GM19025 (cell line): ENCODE data around the gene DCPS.
"Not testable (repeated sequence)": the region's sequence is repeated elsewhere in the genome, so short reads cannot be mapped to it uniquely, and the experiment has no call there.

Experiments used
- ATAC-seq: cut with Tn5 transposase; IDR thresholded peaks from one replicate; pipeline ENCODE4 v1.9.1; 2021; ENCODE audit warnings: mild to moderate bottlenecking, low read depth, moderate library complexity; ENCODE audit not compliant: unreplicated experiment

Gene DCPS, protein sequence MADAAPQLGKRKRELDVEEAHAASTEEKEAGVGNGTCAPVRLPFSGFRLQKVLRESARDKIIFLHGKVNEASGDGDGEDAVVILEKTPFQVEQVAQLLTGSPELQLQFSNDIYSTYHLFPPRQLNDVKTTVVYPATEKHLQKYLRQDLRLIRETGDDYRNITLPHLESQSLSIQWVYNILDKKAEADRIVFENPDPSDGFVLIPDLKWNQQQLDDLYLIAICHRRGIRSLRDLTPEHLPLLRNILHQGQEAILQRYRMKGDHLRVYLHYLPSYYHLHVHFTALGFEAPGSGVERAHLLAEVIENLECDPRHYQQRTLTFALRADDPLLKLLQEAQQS

GRCh38 chr11:126303623-126304456 is at the start of gene DCPS:
Gene DCPS (plus strand): TSS chr11:126304060. CDS start chr11:126304081, 21 bp downstream.
- ATAC-seq: peak; percentile 82

- ATAC-seq: no peak
Measured at GRCh38 chr11:126254819-126255218, 49.0 kb upstream of the DCPS start.

GRCh38 chr11:126255507-126255906 is 48.4 kb upstream of the DCPS start:
- ATAC-seq: not testable (repeated sequence)

- no peak for ATAC-seq
Measured at GRCh38 chr11:126256216-126256615, 47.6 kb upstream of the DCPS start.

GRCh38 chr11:126257144-126257543 is 46.7 kb upstream of the DCPS start:
- ATAC-seq: no peak

- ATAC-seq: no peak
Measured at GRCh38 chr11:126257764-126258163, 46.1 kb upstream of the DCPS start.

DNA sequence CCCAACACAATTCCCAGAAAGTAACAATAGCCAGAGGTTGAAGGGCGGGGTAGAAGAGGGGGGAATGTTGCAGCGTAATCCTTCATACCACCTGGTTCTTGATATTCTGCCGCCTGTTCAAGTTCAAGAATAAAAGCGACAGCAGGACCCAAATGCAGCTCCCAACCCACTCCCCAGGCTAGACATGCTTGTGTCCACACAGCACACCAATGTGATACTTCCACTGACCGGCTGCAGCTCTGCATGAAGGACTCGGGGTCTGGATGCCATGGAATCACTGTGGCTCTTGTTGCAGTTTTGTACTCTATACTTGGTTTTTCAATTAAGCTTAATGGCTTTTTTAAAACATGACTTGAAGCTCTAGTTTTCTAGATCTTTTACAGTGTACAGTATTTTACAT is 41.6 kb upstream of the DCPS start:
- no peak for ATAC-seq

DNA sequence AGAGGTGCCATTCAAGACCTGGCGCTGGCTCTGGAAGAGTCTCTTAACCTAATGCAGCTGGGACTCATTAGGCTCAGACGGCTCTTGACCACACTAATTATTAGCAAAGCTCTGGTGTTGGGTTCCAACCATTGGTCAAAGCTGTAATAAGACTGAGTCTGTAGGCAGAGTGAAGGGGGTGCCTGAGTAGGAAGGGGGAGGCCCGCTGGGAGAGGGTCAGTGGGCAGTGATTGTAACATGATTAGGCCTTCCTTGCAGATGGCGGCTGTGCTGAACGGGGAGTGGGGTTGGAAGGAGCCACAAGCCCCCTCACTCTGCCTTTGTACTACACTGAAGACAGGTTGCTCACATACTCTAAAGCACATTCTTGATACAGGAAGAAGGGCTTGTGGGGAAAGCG is 40.4 kb upstream of the DCPS start:
- ATAC-seq: no peak

DNA sequence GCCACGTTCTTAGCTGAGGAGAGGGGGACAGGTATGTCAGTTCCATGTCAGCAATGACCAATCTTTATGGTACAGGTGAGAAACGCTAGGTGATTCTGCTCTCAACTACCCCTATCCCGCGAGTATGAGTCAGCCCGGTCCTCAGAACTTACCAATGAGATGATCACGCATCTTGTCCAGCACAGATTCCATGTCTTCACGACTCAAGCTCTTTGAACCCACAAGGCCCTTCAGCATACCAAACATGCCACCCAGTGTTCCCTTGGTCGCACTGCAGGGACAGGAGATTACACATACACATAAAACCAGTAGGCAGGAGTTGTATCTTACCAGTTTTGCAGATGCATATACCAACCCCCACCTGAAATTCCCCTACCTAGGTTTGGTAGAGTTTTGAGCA is 38.0 kb upstream of the DCPS start:
- no peak for ATAC-seq

GRCh38 chr11:126267650-126268049 is 36.2 kb upstream of the DCPS start:
- no peak for ATAC-seq

- ATAC-seq: no peak
Measured at GRCh38 chr11:126268361-126268707, 35.5 kb upstream of the DCPS start.

DNA sequence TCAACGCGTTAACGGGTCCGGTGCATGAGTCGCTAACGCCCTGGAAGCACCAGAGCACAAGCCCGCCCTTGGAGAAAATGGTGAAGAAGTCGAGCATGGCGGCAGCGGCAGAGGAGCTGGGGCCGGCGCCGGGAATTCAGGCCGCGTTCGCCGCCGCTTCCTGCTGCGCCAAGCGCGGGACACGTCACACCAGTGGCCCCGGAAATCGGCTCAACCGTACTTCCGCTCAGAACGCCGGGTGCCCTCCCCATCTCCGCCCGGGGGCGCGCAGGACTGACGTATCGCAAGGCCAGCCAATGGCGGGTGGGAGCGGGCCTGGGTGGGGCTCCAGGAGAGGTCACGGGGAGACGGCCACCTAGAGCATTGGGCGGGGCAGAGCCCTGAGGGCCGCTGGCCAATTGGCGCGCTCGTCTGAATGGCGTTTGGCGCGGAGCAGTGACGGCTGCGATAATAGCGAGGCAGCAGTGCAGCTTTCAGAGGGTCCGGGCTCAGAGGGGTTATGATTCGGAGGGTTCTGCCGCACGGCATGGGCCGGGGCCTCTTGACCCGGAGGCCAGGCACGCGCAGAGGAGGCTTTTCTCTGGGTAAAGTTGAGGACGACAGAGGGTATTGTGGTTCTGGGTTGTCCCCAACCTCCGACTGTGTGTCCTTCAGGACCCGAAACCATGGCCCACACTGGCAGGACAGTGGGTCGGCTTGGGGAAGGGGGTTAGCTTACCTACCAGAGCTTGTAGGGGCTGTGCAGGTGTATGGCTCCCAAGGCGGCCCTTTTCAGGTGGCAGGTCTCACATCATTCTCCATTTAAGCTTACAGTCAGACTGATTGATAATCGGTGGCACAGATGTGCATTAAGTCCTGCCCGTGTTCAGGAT is 34.9 kb upstream of the DCPS start, which contains the start of the genes FOXRED1 and SRPRA:
Gene FOXRED1 (plus strand): TSS at position 447 of the 872 bp plus-strand sequence. CDS start 53 bp downstream, at position 500.
Gene SRPRA (minus strand): TSS at position 188 of the 872 bp plus-strand sequence. CDS start 91 bp downstream, at position 97.
- ATAC-seq: peak; percentile 99

DNA sequence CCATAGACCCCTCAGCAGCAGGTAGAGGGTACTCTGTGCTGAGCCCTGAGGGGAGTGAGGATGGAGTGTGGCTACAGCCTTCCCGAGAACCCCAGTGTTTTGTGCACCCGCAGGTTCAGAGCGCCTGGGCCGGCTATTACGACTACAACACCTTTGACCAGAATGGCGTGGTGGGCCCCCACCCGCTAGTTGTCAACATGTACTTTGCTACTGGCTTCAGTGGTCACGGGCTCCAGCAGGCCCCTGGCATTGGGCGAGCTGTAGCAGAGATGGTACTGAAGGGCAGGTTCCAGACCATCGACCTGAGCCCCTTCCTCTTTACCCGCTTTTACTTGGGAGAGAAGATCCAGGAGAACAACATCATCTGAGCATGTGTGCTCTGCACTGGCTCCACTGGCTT is 26.5 kb upstream of the DCPS start:
- ATAC-seq: no peak

DNA sequence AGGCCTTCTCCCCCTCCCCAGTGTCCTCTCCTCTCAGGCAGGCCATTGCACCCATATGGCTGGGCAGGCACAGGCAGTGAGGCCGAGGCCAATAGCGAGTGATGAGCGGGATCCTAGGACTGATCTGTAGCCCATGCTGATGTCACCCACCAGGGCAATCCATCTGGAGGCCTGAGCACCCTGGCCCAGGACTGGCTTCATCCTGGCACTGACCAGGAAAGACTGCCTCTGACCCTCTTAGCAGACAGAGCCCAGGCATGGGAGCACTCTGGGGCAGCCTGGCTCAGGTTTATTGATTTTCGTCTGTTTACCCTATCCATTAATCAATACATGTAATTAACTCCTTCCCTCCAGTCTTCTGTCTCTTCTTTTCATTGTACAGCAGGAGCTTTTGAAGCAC is 26.1 kb upstream of the DCPS start:
- no peak for ATAC-seq

- no peak for ATAC-seq
Measured at GRCh38 chr11:126279191-126279590, 24.7 kb upstream of the DCPS start.

- no peak for ATAC-seq
Measured at GRCh38 chr11:126280595-126280994, 23.3 kb upstream of the DCPS start.

GRCh38 chr11:126281245-126281644 is 22.6 kb upstream of the DCPS start:
- no peak for ATAC-seq

- no peak for ATAC-seq
Measured at GRCh38 chr11:126281666-126282175, 22.1 kb upstream of the DCPS start.

DNA sequence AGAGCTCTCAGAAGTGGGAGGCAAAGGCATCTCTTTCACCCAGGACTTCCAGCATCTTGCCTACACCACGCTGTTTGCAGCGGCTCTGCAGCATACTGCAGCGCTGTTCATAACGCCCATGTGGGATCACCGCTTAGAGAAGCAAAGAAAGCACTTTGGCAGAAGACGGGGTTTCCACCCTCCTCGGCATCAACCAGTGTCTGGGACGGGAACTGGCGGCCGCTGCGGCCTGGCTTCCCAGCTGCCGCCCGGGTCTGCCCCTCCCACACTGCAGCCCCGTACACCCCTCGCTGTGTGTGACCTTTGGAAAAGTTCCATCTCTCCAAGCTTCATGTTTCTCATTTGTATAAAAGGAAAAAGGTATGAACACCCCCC is 21.5 kb upstream of the DCPS start:
- no peak for ATAC-seq
